HG03108 (cell line): ENCODE measurements around the gene ALDH3A2.

Source experiments
- ATAC-seq: cut with Tn5 transposase; IDR thresholded peaks from one replicate; pipeline ENCODE4 v1.9.1; 2021; ENCODE audit warnings: moderate library complexity; ENCODE audit not compliant: unreplicated experiment

ALDH3A2 gene

DNA sequence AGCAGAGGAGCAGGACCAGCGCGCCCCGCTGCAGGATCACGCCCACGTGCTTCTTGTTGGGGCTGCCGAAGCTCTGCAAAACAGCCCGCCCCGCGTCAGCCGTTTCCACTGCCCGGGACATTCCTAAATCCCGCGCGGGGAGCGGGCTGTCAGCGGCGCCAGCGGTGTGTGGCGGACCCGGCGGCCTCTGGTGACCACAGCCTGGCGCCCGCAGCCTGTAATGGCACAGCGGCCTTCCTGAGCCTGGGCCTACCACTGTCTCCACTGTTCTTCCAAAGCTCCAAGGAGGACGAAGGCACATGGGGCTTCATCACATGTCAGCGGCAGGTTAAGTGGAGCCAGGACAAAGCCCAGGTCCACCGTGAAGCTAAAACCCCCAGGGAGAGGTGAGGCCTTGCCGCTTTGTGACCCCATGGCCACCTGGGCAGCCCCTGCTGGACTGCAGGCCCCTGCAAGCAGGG is 65.4 kb downstream of the ALDH3A2 start:
- ATAC-seq = no peak

DNA sequence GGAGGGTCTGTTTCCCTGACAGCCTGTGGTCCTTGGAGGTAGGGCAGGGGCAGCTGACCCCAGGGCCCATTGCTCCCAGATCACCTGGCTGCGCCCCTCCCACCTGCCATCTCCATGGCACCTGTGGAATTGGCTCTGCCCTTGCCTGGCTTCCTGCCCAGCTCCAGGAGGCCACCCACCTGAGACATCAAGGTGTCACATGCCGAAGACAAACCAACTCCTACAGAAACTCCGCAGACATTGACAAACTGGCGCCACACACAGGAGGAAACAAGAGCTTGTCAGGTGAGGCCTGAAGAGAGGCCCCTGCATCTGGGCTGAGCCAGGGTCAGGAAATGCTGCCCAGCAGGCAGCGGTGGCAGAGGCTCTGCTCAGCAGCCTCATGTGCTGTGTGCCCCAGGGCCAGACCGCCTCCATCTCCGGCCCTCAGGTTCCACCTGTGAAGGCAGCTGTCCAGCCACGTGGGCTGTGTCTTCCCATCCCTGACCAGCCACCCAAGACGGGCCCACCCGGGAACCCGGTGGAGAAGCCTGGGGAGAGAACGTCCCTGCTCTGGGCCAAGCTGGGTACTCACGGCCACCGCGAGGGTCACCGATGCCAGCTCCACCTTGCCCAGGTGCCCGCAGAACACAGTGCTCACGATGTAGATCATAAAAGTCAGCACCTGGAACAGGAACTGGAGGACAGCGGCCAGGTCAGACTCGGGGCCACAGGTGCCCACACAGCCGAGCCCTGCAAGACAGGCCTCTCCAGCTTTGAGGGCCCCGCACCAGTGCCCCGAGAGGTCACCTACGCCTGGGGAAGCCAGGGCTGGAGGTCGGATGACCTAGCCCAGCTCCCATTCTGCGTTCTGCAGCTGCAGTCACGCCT is 66.2 kb downstream of the ALDH3A2 start:
- ATAC-seq = no peak

DNA sequence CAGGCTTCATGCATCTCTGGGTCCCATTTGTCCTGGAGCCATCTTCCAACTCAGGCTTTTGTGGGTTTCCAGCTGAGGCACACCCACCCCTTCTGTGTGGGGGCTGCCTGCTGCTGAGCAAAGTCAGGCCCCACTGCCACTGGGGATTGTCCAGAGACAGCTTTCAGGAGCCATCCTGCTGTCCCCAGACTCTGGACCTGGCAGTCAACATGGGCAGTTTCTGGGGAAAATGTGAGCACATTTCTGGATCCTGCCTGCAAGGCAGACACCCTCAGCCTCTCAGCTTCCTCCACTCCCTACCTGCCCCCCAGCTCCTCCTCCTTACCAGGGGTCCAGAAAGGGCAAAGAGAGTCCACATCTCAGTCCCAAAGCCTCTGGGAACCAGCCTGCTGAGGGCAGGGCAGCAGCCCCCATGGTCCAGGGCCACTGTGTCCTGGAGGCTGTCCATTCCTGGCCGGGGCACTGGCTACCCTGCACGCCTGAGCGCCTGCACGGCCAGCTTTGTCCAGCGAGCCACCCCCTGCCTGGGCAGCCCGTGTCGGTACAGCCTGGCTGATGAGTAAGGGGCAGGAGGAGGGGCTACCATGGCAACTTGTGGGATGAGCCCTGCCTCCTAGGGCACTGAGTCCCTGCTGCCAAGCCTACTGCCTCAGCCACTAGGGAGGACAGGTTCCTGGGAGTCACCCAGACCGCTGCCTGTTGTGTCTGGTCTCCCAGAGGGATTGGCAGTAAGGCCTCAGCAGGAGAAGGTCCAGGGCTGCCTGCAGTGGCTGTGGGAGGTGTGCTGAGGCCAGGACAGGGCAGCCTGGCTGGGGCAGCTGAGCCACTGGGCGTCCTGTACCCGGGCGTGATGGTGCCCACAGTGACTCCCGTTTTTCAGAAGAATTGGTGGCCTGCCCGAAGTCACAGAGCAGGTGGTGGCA is 67.8 kb downstream of the ALDH3A2 start, which contains the start of gene SLC47A2:
SLC47A2 (minus strand) TSS at position 477 of the 923 bp plus-strand sequence; CDS start at position 448, 29 bp downstream.
- ATAC-seq = no peak

DNA sequence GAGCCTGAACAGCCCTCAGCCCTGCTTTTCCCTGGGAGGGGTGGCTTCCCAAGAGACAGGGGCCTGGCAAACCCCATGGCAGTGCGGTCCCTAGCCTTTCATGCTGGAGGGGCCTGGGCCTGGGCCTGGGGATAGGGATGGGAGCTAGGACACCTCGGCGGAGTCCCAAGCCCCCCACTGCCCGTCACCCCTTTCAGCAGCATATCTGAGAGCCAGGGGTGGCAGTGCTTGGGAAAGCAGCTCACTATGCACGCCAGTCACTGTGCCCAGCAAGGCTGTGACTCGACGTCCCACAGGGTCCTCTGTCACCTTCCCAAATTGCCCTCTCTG is 68.4 kb downstream of the ALDH3A2 start:
- no peak for ATAC-seq

DNA sequence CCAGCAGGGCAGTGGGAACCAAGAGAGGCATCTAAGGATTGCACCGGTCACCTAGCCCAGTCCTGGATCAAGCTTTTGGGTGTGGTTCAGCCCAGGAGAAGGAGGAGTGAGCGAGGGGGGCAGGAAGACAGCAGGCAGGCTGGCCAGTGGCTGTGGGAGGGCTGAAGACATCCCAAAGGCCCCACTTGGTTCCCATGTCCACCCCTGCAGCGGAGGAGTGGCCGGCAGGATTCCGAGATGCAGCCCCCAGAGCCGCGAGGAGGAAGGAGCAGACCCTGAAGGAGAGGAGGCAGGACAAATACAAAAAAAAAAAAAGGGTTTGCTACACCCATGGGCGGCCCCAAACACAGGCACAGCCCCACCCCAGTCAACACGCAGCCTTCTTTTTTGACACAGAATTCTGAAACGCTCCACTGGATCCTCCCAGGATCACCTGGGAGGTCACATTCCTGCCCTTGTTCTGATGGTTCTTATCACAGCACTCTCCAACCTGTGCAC is 68.9 kb downstream of the ALDH3A2 start:
- no peak for ATAC-seq

DNA sequence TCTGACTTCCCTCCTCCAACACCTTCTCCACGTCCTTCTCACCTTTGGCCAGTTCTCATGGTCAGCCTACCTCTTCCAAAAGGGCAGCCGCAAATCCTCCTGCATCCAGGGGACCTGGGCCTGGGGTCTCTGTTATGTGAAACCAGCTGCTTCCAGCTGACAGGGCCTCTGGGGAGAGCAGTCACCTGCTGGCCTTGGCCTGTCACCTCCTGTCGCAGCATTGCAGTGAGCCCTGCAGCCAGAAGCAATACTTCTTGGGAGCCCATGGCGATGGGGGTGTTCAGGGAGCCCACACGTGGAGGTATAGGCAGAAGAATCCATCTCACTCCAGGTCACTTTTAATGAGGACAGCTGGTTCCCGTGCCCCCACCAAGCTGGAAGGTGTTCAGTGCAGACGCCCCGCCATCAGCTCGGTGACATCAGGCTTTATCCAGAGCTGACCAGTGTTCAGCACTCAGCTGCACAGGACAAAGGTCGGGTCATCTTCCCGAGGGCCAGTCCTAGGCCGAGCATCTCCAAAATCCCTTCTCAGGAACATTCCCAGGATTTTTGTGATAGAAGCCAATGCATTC is 69.6 kb downstream of the ALDH3A2 start:
- no peak for ATAC-seq

DNA sequence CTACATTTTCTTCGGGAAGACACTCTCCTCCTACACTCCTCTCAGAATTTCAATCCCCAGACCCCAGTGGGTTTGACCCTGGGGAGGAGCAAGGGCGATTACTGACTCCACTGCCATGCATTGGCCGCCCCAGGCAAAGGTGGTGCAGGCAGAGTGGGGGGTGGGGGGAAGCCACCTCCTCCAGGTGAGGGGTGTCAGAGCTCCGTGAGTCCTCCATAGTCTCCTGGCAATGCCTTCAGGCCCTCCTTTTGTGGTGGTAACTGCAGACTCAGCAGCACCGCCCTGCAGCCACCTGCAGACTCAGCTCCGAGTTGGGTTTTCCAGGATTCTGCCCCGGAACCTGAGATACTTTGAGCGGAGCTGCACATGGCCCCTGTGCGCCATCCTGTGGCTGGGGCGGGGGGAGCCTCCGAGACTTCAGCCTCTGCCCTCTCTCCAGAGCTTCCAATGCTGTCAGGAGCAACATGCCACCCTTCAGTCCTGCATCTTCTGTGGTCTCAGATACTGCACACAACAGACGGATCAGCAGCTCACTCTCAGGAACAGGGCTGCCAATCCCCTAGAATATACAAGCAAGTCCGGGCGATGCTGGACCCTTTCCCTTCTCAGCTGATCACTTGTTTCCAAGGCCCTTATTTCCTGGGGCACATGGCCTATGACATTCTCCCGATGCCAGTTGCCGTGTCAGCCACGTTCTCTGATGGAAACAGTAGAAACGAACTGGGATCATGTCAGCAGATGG is 70.2 kb downstream of the ALDH3A2 start:
- ATAC-seq = no peak

DNA sequence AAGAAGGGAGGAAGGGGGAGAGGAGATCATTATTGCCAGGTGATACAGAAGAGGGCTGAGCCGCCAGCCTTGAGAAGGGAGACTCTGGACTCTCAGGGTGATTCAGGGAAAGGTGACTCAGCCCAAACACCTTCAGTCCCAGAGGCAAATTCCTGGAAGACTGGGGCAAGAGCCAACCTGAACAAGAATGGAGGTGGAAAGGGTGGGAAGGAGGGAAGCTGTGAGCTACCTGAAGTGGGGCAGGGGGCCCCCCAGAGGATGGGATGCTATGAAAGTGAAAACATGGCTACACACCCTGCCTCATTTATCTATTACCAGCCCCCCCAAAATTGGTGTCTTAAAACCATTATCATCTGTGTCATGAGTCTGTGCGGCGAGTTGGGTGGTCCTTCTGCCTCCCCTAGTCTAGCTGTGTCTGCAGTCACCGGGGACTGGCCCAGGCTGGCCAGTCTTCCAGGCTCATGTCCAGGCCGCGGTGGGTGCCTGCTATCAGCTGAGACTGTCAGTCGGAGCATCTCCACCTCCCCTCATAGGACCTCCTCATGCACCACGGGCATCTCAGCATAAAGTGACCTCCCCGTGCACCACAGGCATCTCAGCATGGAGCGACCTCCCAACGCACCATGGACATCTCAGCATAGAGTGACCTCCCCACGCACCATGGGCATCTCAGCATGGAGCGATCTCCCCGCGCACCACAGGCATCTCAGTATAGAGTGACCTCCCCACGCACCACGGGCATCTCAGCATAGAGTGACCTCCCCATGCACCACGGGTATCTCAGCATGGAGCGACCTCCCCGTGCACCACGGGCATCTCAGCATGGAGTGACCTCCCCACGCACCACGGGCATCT is 71.0 kb downstream of the ALDH3A2 start:
- no peak for ATAC-seq

DNA sequence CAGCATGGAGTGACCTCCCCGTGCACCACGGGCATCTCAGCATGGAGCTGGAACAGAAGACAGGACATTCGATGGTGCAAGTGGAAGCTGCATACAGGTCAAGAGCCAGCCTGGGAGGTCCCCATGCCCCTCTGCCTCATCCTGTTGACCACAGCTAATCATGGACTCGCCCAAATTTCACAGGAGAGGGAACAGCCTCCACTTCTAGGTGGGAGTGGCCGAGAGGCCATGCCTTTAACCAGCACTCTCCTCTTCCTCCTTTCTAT is 71.6 kb downstream of the ALDH3A2 start:
- ATAC-seq = no peak

DNA sequence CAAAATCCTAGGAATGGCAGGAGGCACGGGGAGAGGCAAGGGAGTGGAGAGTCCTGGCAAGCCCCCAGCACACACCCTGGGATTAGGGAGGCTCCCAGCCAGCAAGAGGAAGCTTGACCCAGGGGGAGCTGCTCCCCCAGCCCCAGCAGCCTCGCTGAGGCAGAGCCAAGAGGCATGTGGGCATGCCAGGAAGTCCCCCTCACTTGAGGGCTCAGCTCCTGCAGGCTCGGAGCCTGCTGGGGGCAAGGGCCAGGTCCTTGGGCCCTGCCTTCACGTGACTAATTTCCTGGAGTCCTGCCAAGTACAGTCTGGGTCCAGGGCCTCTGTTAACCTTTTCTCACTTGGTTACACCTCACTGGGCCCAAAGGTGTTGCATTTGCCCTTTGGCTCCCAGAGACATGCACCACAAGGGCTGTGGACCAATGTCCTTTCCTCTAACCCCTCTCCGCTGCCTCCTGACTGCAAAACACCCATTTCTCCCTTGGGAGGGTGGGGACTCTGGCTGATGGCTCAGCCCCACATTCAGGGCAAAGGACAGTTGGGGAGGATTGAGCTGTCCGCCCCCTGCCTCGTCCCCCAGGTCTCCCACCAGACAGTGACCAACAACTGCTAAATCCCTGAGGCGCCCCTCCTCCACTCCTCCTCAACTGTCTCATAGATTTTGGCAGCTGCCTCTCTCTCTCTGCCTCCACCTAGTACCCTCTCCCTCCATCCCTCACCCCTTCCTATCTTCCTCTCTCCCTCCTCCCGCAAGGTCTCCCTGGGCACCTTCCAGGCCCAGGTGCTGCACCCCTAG is 72.3 kb downstream of the ALDH3A2 start:
- no peak for ATAC-seq

DNA sequence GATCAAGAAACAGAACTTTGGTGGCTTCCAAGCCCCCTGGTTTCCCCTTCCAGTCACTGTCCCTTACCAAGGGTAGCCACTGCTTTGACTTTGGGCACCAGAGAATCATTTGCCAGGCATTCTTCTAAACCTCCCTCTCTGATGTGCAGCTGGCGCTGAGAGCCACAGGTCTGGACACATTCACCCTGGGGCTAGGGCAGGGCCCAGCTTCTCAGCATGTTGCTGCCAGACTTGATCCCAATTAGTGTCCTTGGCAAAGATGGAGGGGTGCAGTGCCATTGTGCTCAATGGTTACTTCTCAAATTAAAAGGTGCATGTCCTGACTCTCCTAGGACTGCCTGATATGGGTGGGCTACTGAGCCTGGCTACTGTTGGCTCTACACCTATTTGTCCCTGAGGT is 75.4 kb downstream of the ALDH3A2 start:
- ATAC-seq = no peak

DNA sequence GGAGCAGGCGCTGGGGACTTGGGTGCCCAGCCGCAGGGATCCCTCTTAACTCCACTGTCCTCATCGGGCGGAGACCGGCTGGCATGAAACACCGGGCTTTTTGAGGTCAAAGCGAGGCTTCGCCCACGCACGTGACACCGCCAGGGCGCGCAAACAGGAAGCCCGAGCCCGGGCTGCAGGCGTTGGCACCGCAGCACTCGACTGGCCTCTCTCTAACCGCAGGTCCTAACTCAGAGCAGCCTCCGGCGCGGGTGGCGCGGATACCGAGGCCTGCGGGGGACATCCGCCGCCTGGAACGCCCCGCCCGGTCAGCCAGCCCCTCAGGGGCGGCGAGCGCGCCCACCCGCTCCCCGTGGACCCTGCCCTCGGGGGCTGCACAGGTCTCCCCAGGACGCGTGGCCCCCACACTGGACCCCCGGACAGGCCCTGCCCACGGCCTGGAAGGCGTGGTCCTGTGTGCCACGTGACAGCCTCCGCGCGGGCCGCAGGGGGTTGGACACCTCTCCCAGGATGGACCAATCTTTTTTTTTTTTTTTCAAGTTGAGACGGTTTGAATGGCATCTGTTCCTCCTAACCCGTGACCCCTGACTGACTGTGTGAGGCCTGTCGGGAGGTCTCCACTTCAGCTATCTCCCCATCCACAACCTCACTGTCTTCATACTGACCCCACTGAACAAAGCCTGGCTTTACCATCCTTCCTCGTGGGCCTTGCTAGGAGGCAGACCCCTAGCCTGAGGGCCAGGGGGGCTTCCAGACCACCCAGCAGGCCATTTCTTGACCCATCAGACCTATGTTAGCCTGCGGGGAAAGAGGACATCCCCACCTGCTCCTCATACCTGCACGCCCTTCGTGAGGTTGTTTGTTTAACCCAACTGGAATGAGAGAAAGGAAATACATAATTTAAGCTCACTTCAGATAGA is 76.2 kb downstream of the ALDH3A2 start:
- ATAC-seq = no peak

DNA sequence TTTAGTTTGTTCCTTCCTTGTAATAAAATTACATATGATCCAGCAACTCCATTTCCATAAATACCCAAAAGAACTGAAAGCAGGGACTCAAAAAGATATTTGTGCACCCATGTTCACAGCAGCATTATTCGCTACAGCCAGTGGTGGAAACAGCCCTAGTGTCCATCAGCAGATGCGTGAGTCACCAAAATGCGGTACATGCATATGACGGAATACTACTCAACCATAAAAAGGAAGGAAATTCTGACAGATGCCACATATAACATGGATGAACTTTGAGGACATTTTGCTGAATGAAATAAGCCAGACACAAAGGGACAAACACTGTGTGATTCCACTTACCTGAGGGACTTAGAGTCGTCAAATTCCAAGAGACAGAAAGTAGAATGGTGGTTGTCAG is 76.9 kb downstream of the ALDH3A2 start:
- ATAC-seq = no peak

DNA sequence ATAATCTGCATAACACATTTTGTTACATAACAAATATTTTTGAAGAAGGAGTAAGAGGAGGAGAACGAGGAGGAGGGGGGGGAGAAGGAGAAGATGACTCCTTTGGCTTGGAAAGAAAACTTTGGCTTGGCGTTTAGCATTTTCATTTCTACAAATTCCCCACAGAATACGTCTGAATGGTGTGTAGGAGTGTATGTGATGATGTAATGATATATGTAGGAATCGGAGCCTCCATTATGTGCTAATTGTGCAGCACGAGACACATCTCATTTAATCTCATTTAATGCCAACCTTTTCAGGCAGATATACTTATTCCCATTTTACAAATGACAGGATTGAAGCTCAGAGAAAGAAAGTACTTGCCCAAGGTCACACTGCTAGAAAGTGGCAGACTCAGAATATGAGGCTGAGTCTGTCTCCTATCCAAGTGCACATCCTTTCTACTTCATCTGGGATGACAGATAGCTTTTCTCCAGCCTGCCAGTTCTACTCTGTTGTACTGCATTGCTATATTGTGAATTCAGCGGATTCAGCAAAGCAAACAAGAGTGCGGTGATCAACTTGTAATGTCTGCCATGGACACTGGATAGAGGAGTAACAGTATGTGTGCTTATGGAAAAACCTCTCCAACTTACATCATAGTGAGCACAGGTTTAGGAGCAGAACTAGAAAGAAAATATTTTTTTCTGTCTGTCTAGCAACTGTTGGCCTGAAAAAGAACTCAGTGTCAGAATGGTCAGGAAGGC is 78.3 kb downstream of the ALDH3A2 start:
- no peak for ATAC-seq
